22Rv1 (cell line): ENCODE data around the gene SEMA6A.

ENCODE experiments used
- H3K27ac ChIP-seq: fragments of 450-650 bp; 2 replicates; pipeline ENCODE4 v1.5.1; 2017
- CTCF ChIP-seq: fragments of 450-650 bp; IDR thresholded peaks from 2 replicates; pipeline ENCODE4 v1.5.1; 2017; ENCODE audit warnings: mild to moderate bottlenecking
- ZFX ChIP-seq: fragments of 450-650 bp; IDR thresholded peaks from 2 replicates; pipeline ENCODE4 v1.6.1; 2017; ENCODE audit warnings: antibody characterized with exemption, borderline replicate concordance

Gene SEMA6A

GRCh38 chr5:116467465-116467843 is 107.2 kb downstream of the SEMA6A start:
- H3K27ac ChIP-seq: no peak overlapping the region
- no peak for TF ChIP-seq ZFX
- TF ChIP-seq CTCF: no peak

DNA sequence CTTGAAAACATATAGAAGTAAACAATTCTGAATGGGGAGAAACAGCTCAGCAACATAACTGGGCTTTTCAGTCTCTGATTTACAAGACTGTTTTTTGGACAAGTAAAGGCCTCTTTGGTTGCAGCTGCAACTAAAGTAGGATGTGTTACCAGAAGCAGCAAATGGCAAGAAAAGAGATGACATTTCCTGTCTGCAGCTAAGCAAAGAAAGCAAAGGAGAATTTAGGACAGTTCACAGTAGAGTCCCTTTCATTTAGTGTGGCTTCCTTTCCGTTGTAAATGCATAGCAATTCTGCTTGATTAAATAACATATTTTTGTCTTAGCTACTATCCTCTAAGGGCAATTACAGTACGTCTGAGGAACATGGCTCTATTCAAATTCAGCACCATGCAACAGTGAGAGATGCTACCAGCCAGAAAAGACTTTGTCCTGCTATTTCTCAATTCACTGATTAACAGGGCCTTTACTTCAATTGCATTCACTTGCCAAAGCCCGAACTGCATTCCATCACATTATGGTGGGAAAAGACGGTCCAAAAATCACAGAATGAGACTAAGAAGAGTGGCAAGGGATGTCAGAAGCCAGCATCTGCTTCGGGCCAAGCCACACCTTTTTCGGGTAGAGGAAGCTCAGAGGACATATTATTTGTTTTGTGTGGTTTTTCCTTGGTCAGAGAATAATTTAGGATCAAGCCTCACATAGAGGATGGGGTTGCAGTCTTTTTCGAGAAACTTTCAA is 107.7 kb downstream of the SEMA6A start:
- TF ChIP-seq CTCF (no peak), ZFX (no peak)
- H3K27ac ChIP-seq: no peak overlapping the region

DNA sequence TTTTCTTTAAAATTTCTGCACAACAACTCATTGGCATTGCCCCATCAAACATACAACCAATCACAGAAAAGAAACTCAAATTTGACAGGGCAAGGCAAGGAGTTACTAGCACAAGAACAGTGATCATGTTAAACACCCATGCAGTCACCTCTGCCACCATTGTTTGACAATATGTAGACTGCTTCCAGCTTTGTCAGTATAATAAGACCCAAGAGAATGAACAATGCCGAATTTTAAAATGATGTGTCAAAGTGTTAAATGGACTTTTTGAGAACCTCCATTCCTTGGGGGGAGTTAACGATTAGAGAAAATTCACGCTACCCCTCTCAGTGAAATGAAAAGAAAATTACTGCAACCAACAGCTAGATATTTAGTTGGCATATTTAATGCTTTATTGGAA is 109.2 kb downstream of the SEMA6A start:
- no peak for TF ChIP-seq ZFX

DNA sequence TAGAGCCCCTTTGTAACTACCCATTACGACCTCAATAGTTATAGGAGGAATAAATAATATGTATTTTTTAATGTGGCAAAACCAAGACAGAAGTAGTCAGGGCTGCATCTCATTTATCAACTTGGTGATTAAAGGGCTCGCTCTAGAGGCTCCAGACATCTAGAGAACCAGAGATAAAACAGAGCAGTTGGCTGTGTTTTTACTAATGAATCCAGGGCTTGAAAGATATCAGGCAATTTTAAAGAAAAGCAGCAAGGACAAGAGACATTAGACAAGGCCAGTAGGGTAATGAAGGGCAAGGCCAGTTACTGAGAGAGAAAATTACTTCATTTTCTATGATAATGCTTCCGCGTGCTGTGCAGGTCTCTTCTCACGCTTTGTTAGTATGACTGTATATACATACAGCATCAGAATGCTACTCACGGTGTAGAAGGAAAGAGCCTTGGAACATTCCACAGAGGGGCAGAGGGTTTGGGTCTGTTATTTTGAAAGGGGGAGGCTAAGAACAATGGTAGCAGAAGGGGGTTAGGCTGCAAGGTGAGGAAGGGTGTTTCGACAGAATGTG is 110.4 kb downstream of the SEMA6A start:
- TF ChIP-seq ZFX (no peak), CTCF (no peak)
- H3K27ac ChIP-seq: no peak overlapping the region

More for the DNA sequence above, 109.2 kb downstream of the SEMA6A start:
- H3K27ac ChIP-seq: no peak overlapping the region

DNA sequence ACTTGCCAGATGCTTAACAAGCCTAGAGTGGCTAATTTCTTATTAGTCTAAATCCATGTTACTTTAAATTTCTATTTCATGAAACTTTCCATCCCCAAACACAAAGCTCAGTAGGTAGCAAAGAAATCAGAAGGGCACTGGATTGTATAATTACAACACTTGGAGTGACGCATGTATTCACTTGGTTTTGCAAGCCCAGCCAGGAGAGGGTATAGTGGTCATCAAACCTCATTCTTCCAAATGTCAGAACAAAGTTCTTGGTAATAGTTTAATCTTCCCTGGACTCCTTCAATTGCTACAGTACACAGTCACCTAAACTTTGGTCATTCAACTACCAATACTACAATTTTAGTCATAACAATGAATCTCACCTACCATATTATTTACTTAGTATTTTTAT is 112.1 kb downstream of the SEMA6A start:
- H3K27ac ChIP-seq: no peak overlapping the region
- TF ChIP-seq ZFX: no peak
- TF ChIP-seq CTCF: no peak

GRCh38 chr5:116459301-116459700 is 115.3 kb downstream of the SEMA6A start:
- H3K27ac ChIP-seq: no peak overlapping the region
- no peak for TF ChIP-seq ZFX
- TF ChIP-seq CTCF: no peak

- TF ChIP-seq CTCF: no peak
- no peak for TF ChIP-seq ZFX
- no peak overlapping the region for H3K27ac ChIP-seq
These were observed 117.6 kb downstream of the SEMA6A start for GRCh38 chr5:116457062-116457461.
